ENCODE data around the gene TPM4. TPM values are rescaled to one million over a fixed set of nuclear protein-coding genes. Genes with fewer than 3 reads are reported as not detected.

Gene TPM4
- polyA plus RNA-seq, 1 donor = 223 TPM

- H3K4me3 ChIP-seq (ENCODE audit: low read length) = no peak overlapping the region
- no peaks in the 10 kb centered on the region for H3K9me3 ChIP-seq (ENCODE audit: control insufficient read depth, low read depth, low read length)
- H3K27me3 ChIP-seq (ENCODE audit: control insufficient read depth, insufficient read depth, low read length) = no peaks in the 10 kb centered on the region
- WGBS (ENCODE audit: insufficient coverage, low lambda C conversion rate) = no CpG with 5 or more reads among the region's 14 CpGs
- DNase-seq = no peak
- H3K27ac ChIP-seq (ENCODE audit: low read length) = peak overlapping the region; percentile 39
- peaks cover 90% of the 10 kb centered on the region for H3K36me3 ChIP-seq (ENCODE audit: control insufficient read depth, insufficient read depth, low read length)
- H3K4me1 ChIP-seq (ENCODE audit: control insufficient read depth, insufficient read depth, low read length) = peaks cover 23% of the 10 kb centered on the region
Observed at GRCh38 chr19:16124953-16125352, 48.7 kb downstream of the TPM4 start.

- Histone ChIP-seq H3K27ac (ENCODE audit: low read length) (peak overlapping the region; percentile 39), H3K36me3 (ENCODE audit: control insufficient read depth, insufficient read depth, low read length) (peaks cover 93% of the 10 kb centered on the region), H3K9me3 (ENCODE audit: control insufficient read depth, low read depth, low read length) (no peaks in the 10 kb centered on the region), H3K4me1 (ENCODE audit: control insufficient read depth, insufficient read depth, low read length) (peaks cover 18% of the 10 kb centered on the region), H3K4me3 (ENCODE audit: low read length) (no peak overlapping the region), H3K27me3 (ENCODE audit: control insufficient read depth, insufficient read depth, low read length) (no peaks in the 10 kb centered on the region)
- peak; percentile 43 to 70 for DNase-seq
- WGBS (ENCODE audit: insufficient coverage, low lambda C conversion rate) = no CpG with 5 or more reads among the region's 10 CpGs
Observed at GRCh38 chr19:16125737-16126495, 49.6 kb downstream of the TPM4 start.

- peaks cover 6% of the 10 kb centered on the region for H3K9me3 ChIP-seq (ENCODE audit: control insufficient read depth, low read depth, low read length)
- no CpG with 5 or more reads among the region's 11 CpGs for WGBS (ENCODE audit: insufficient coverage, low lambda C conversion rate)
- H3K27ac ChIP-seq (ENCODE audit: low read length) = no peak overlapping the region
- no peaks in the 10 kb centered on the region for H3K27me3 ChIP-seq (ENCODE audit: control insufficient read depth, insufficient read depth, low read length)
- peaks cover 18% of the 10 kb centered on the region for H3K4me1 ChIP-seq (ENCODE audit: control insufficient read depth, insufficient read depth, low read length)
- DNase-seq = no peak
- H3K4me3 ChIP-seq (ENCODE audit: low read length) = no peak overlapping the region
- H3K36me3 ChIP-seq (ENCODE audit: control insufficient read depth, insufficient read depth, low read length) = peaks cover 91% of the 10 kb centered on the region
Observed at GRCh38 chr19:16127080-16127479, 50.8 kb downstream of the TPM4 start.

- DNase-seq = no peak
- no CpG with 5 or more reads among the region's 21 CpGs for WGBS (ENCODE audit: insufficient coverage, low lambda C conversion rate)
- peaks cover 18% of the 10 kb centered on the region for H3K4me1 ChIP-seq (ENCODE audit: control insufficient read depth, insufficient read depth, low read length)
- peaks cover 8% of the 10 kb centered on the region for H3K9me3 ChIP-seq (ENCODE audit: control insufficient read depth, low read depth, low read length)
- H3K36me3 ChIP-seq (ENCODE audit: control insufficient read depth, insufficient read depth, low read length) = peaks cover 91% of the 10 kb centered on the region
- H3K4me3 ChIP-seq (ENCODE audit: low read length) = no peak overlapping the region
- H3K27ac ChIP-seq (ENCODE audit: low read length) = no peak overlapping the region
- no peaks in the 10 kb centered on the region for H3K27me3 ChIP-seq (ENCODE audit: control insufficient read depth, insufficient read depth, low read length)
Observed at GRCh38 chr19:16127776-16128371, 51.6 kb downstream of the TPM4 start.

GRCh38 chr19:16131648-16132047 is 55.4 kb downstream of the TPM4 start:
- no peak for DNase-seq
- Histone ChIP-seq H3K27me3 (ENCODE audit: control insufficient read depth, insufficient read depth, low read length) (no peaks in the 10 kb centered on the region), H3K36me3 (ENCODE audit: control insufficient read depth, insufficient read depth, low read length) (peaks cover 75% of the 10 kb centered on the region), H3K4me1 (ENCODE audit: control insufficient read depth, insufficient read depth, low read length) (no peaks in the 10 kb centered on the region), H3K4me3 (ENCODE audit: low read length) (no peak overlapping the region), H3K9me3 (ENCODE audit: control insufficient read depth, low read depth, low read length) (peaks cover 8% of the 10 kb centered on the region), H3K27ac (ENCODE audit: low read length) (no peak overlapping the region)
- WGBS (ENCODE audit: insufficient coverage, low lambda C conversion rate) = 50% methylated on average over 2 of the region's 3 CpGs

- Histone ChIP-seq H3K27me3 (ENCODE audit: control insufficient read depth, insufficient read depth, low read length) (no peaks in the 10 kb centered on the region), H3K9me3 (ENCODE audit: control insufficient read depth, low read depth, low read length) (peaks cover 8% of the 10 kb centered on the region), H3K4me1 (ENCODE audit: control insufficient read depth, insufficient read depth, low read length) (no peaks in the 10 kb centered on the region), H3K27ac (ENCODE audit: low read length) (no peak overlapping the region), H3K4me3 (ENCODE audit: low read length) (no peak overlapping the region), H3K36me3 (ENCODE audit: control insufficient read depth, insufficient read depth, low read length) (peaks cover 55% of the 10 kb centered on the region)
- DNase-seq = no peak
- WGBS (ENCODE audit: insufficient coverage, low lambda C conversion rate) = no CpG with 5 or more reads among the region's 4 CpGs
Observed at GRCh38 chr19:16133818-16134217, 57.5 kb downstream of the TPM4 start.

GRCh38 chr19:16134510-16134909 is 58.2 kb downstream of the TPM4 start:
- DNase-seq = no peak
- H3K9me3 ChIP-seq (ENCODE audit: control insufficient read depth, low read depth, low read length) = peaks cover 8% of the 10 kb centered on the region
- no peaks in the 10 kb centered on the region for H3K27me3 ChIP-seq (ENCODE audit: control insufficient read depth, insufficient read depth, low read length)
- no peak overlapping the region for H3K27ac ChIP-seq (ENCODE audit: low read length)
- H3K36me3 ChIP-seq (ENCODE audit: control insufficient read depth, insufficient read depth, low read length) = peaks cover 48% of the 10 kb centered on the region
- no peaks in the 10 kb centered on the region for H3K4me1 ChIP-seq (ENCODE audit: control insufficient read depth, insufficient read depth, low read length)
- H3K4me3 ChIP-seq (ENCODE audit: low read length) = no peak overlapping the region
- no CpG with 5 or more reads among the region's 7 CpGs for WGBS (ENCODE audit: insufficient coverage, low lambda C conversion rate)

GRCh38 chr19:16135430-16136127 is 59.3 kb downstream of the TPM4 start:
- Histone ChIP-seq H3K27me3 (ENCODE audit: control insufficient read depth, insufficient read depth, low read length) (no peaks in the 10 kb centered on the region), H3K4me1 (ENCODE audit: control insufficient read depth, insufficient read depth, low read length) (no peaks in the 10 kb centered on the region), H3K9me3 (ENCODE audit: control insufficient read depth, low read depth, low read length) (peaks cover 8% of the 10 kb centered on the region), H3K4me3 (ENCODE audit: low read length) (no peak overlapping the region), H3K27ac (ENCODE audit: low read length) (no peak overlapping the region), H3K36me3 (ENCODE audit: control insufficient read depth, insufficient read depth, low read length) (peaks cover 38% of the 10 kb centered on the region)
- DNase-seq = no peak
- WGBS (ENCODE audit: insufficient coverage, low lambda C conversion rate) = 93% methylated on average over 3 of the region's 4 CpGs

- no peaks in the 10 kb centered on the region for H3K27me3 ChIP-seq (ENCODE audit: control insufficient read depth, insufficient read depth, low read length)
- DNase-seq = no peak
- H3K27ac ChIP-seq (ENCODE audit: low read length) = no peak overlapping the region
- H3K36me3 ChIP-seq (ENCODE audit: control insufficient read depth, insufficient read depth, low read length) = peaks cover 32% of the 10 kb centered on the region
- no CpG with 5 or more reads among the region's 16 CpGs for WGBS (ENCODE audit: insufficient coverage, low lambda C conversion rate)
- no peaks in the 10 kb centered on the region for H3K4me1 ChIP-seq (ENCODE audit: control insufficient read depth, insufficient read depth, low read length)
- H3K4me3 ChIP-seq (ENCODE audit: low read length) = no peak overlapping the region
- H3K9me3 ChIP-seq (ENCODE audit: control insufficient read depth, low read depth, low read length) = peaks cover 8% of the 10 kb centered on the region
Observed at GRCh38 chr19:16136185-16136999, 60.1 kb downstream of the TPM4 start.

- no peak for DNase-seq
- Histone ChIP-seq H3K4me1 (ENCODE audit: control insufficient read depth, insufficient read depth, low read length) (no peaks in the 10 kb centered on the region), H3K4me3 (ENCODE audit: low read length) (no peak overlapping the region)
Observed at GRCh38 chr19:16139752-16140151, 63.5 kb downstream of the TPM4 start.

More at GRCh38 chr19:16139752-16140151, 63.5 kb downstream of the TPM4 start:
- H3K36me3 ChIP-seq (ENCODE audit: control insufficient read depth, insufficient read depth, low read length) = no peaks in the 10 kb centered on the region
- no peak overlapping the region for H3K27ac ChIP-seq (ENCODE audit: low read length)
- WGBS (ENCODE audit: insufficient coverage, low lambda C conversion rate) = no CpG with 5 or more reads among the region's 13 CpGs
- H3K27me3 ChIP-seq (ENCODE audit: control insufficient read depth, insufficient read depth, low read length) = no peaks in the 10 kb centered on the region
- no peaks in the 10 kb centered on the region for H3K9me3 ChIP-seq (ENCODE audit: control insufficient read depth, low read depth, low read length)

All from large intestine (tissue), 3 donors.